ENCODE measurements around the gene TM4SF18.
A peak's percentile ranks its signal among the peaks of the same experiment; 100 is the strongest.
"Not testable (repeated sequence)": the region's sequence is repeated elsewhere in the genome, so short reads cannot be mapped to it uniquely, and the experiment has no call there.

The TM4SF18 gene

GRCh38 chr3:149333176-149333859, at the start of gene TM4SF18:
Gene TM4SF18, minus strand, starts transcription at chr3:149333636. Its CDS starts 254 bp downstream, at chr3:149333382.
- DNase-seq: peak in 4 of 51 donors; percentile 0 to 2 (median 1)

- no peak for DNase-seq
These were observed 49.1 kb upstream of the TM4SF18 start for GRCh38 chr3:149382518-149382917.

GRCh38 chr3:149382101-149382467, 48.6 kb upstream of the TM4SF18 start:
- DNase-seq: no peak

GRCh38 chr3:149381173-149382100, 48.0 kb upstream of the TM4SF18 start:
- no peak for DNase-seq

GRCh38 chr3:149380220-149380619, 46.8 kb upstream of the TM4SF18 start:
- not testable (repeated sequence) for DNase-seq

GRCh38 chr3:149378478-149379309, 45.3 kb upstream of the TM4SF18 start:
- no peak for DNase-seq

- DNase-seq: peak in 1 of 51 donors; percentile 5
These were observed 44.2 kb upstream of the TM4SF18 start, which contains the start of gene TM4SF1 for GRCh38 chr3:149377408-149378364. Gene TM4SF1, minus strand, starts transcription at chr3:149377649. Its CDS starts 102 bp downstream, at chr3:149377547.

- no peak for DNase-seq
These were observed 43.4 kb upstream of the TM4SF18 start for GRCh38 chr3:149376718-149377407.

- DNase-seq: no peak
These were observed 42.2 kb upstream of the TM4SF18 start for GRCh38 chr3:149375501-149376196.

GRCh38 chr3:149374793-149375500, 41.5 kb upstream of the TM4SF18 start:
- no peak for DNase-seq

- DNase-seq: no peak
These were observed 41.0 kb upstream of the TM4SF18 start for GRCh38 chr3:149374391-149374790.

GRCh38 chr3:149373235-149374125, 40.0 kb upstream of the TM4SF18 start:
- no peak for DNase-seq

GRCh38 chr3:149371723-149372114, 38.3 kb upstream of the TM4SF18 start:
- no peak for DNase-seq

- DNase-seq: peak in 2 of 51 donors; percentile 3 to 4
These were observed 37.7 kb upstream of the TM4SF18 start for GRCh38 chr3:149371001-149371722.

- no peak for DNase-seq
These were observed 36.8 kb upstream of the TM4SF18 start for GRCh38 chr3:149369991-149370866.
